Heart right ventricle (tissue), 16 donors: ENCODE measurements around the gene MICAL3. TPM values are rescaled to one million over a fixed set of nuclear protein-coding genes. Genes with fewer than 3 reads are reported as not detected.

ENCODE experiments used
- ATAC-seq, 8 donors: fragments of 200-7000 bp; cut with Tn5 transposase; one replicate each; pipeline ENCODE4 v1.9.1; 2020; ENCODE audit warnings: mild to moderate bottlenecking in 8 of 8, moderate library complexity in 8 of 8, moderate number of reproducible peaks in 1 of 8
- DNase-seq, 2 donors: peaks; one replicate each; pipeline ENCODE4 v3.0.0-alpha.2; 2020
- H3K27ac ChIP-seq, 10 donors: fragments of 200-600 bp; sonication (generic) in 2 of 10; one replicate each; pipeline versions ENCODE4 v1.5.0 to v1.8.0; 2020 to 2022; ENCODE audit warnings: mild to moderate bottlenecking in 3 of 10
- H3K27me3 ChIP-seq, 7 donors: fragments of 200-600 bp; one replicate each; pipeline ENCODE4 v1.8.0; 2021 to 2022; ENCODE audit warnings: mild to moderate bottlenecking in 2 of 7
- H3K36me3 ChIP-seq, 9 donors: fragments of 200-600 bp; sonication (generic) in 1 of 9; one replicate each; pipeline versions ENCODE4 v1.5.0 to v1.8.0; 2020 to 2022; ENCODE audit warnings: mild to moderate bottlenecking in 2 of 9
- H3K4me1 ChIP-seq, 9 donors: fragments of 200-600 bp; sonication (generic) in 1 of 9; one replicate each; pipeline versions ENCODE4 v1.5.0 to v1.8.0; 2020 to 2022; ENCODE audit warnings: mild to moderate bottlenecking in 4 of 9
- H3K4me3 ChIP-seq, 10 donors: fragments of 200-600 bp; sonication (generic) in 2 of 10; one replicate each; pipeline versions ENCODE4 v1.5.0 to v1.8.0; 2020 to 2022; ENCODE audit warnings: mild to moderate bottlenecking in 7 of 10, moderate library complexity in 2 of 10
- H3K9me3 ChIP-seq, 11 donors: fragments of 200-600 bp in 10 of 11; sonication (generic) in 2 of 11; one replicate each; pipeline versions ENCODE4 v1.5.0 to v1.8.0; 2013 to 2022; ENCODE audit warnings: mild to moderate bottlenecking in 2 of 11, control low read depth in 1 of 11, moderate library complexity in 1 of 11
- CTCF ChIP-seq, 9 donors: fragments of 200-600 bp; sonication (generic) in 2 of 9; IDR thresholded peaks; one replicate each; pipeline versions ENCODE4 v1.5.0 to v1.8.0; 2021 to 2022; ENCODE audit warnings: antibody characterized with exemption in 9 of 9, mild to moderate bottlenecking in 5 of 9, moderate library complexity in 1 of 9
- WGBS, 2 donors: extraction: QIAGEN DNeasy Blood & Tissue Kit; methylation state at CpG; one replicate each; pipeline ENCODE4 v1.1.7; 2013; ENCODE audit warnings: inconsistent platforms in 1 of 2; 5-methylcytosine and 5-hydroxymethylcytosine counted together
- intact Hi-C, 10 donors: fragments of 100-400 bp; cut with DNase I; formaldehyde crosslinking; loops; one replicate each; pipeline versions ENCODE4 v1.11.1 to v1.14.2; 2022
- polyA plus RNA-seq, 2 donors: library from polyadenylated mRNA; stranded (reverse); fragments of 200-250 nt; gene quantifications; one replicate each; pipeline ENCODE4 v1.2.3, GENCODE V29; 2013
- total RNA-seq, 10 donors: library from RNA; stranded (reverse); fragmentation: NEBNext Ultra II Directional in 3 of 10; extraction: Animal tissue kit (Norgen Biotek cat#: 25700) in 3 of 10; gene quantifications; one replicate each; pipeline versions ENCODE4 v1.2.1 to v1.2.4, GENCODE V29; 2021 to 2023
- donor health status: Arrhythmogenic right ventricular cardiomyopathy.
- donor health status: ischemic (EF 13 %, LVEDD 7.1; RV severe dilation, severe dysfunction).
- donor health status: healthy with polysubstance abuse.
- donor health status: DM: no; HTN: yes; CAD: no.
- donor health status: DM: no; HTN: no; CAD: no.
- donor health status: ischemic (EF 25% LVEDD 6.9; RV normal size, moderate dysfunction).
- donor health status: ischemic (EF 25% LVEDD 5.7; RV mildly dilated, moderate dysfunction).
- donor health status: healthy.
- donor health status: DM: yes; HTN: yes; CAD: no.
- donor health status: Ischemic cardiomyopathy.
- donor health status: ischemic (EF 35%, LVEDD 5.7; RV mildly dilated, moderate dysfunction).
- donor health status: nonischemic (EF 11% LVEDD 7.7; RV severe dilation, severe dysfunction).
- donor health status: DM: yes; HTN: yes; CAD: no.
- donor health status: PGD.
- donor health status: ischemic (EF 29% LVEDD 5.4; RV normal size, mild dysfunction).
- donor health status: nonischemic (EF 23%, LVEDD 6.1; RV moderate dilation, normal function).

The MICAL3 gene
- total and polyA plus RNA-seq, 12 donors, result 13.2 to 137 (median 109) TPM

- ATAC-seq (no peak), DNase-seq (no peak)
- Histone ChIP-seq H3K9me3 (no peaks in the 10 kb centered on the region), H3K4me1 (peaks cover 0 to 54% (median 25%) of the 10 kb centered on the region in 9 donors), H3K36me3 (no peaks in the 10 kb centered on the region), H3K27me3 (no peaks in the 10 kb centered on the region), H3K4me3 (no peak overlapping the region), H3K27ac (peak overlapping the region in 1 of 10 donors; percentile 39)
- 60 to 64% methylated on average over 7 of the region's 7 CpGs for WGBS, 2 donors
- intact Hi-C loops, result no loop called here
- TF ChIP-seq CTCF (IDR thresholded peaks at IDR 0.05), result no peak
Measured at GRCh38 chr22:17958166-17958565, 66.2 kb downstream of the MICAL3 start.

GRCh38 chr22:17957693-17958092 lies 66.7 kb downstream of the MICAL3 start:
- Histone ChIP-seq H3K9me3 (no peaks in the 10 kb centered on the region), H3K4me3 (no peak overlapping the region), H3K27ac (peak overlapping the region in 1 of 10 donors; percentile 39), H3K4me1 (peaks cover 0 to 54% (median 25%) of the 10 kb centered on the region in 9 donors), H3K36me3 (no peaks in the 10 kb centered on the region), H3K27me3 (no peaks in the 10 kb centered on the region)
- ATAC-seq, result no peak
- TF ChIP-seq CTCF (IDR thresholded peaks at IDR 0.05), result no peak
- intact Hi-C loops, result no loop called here
- DNase-seq, result no peak
- 67 to 70% methylated on average over 6 of the region's 6 CpGs for WGBS, 2 donors

GRCh38 chr22:17957204-17957603 lies 67.2 kb downstream of the MICAL3 start:
- no peaks in the 10 kb centered on the region for H3K36me3 ChIP-seq
- WGBS, 2 donors, result 73 to 87% methylated on average over 7 of the region's 7 CpGs
- peaks cover 0 to 56% (median 28%) of the 10 kb centered on the region in 9 donors for H3K4me1 ChIP-seq
- TF ChIP-seq CTCF (IDR thresholded peaks at IDR 0.05), result no peak
- no peak overlapping the region for H3K4me3 ChIP-seq
- H3K27ac ChIP-seq, result peak overlapping the region in 1 of 10 donors; percentile 39
- intact Hi-C loops, result no loop called here
- ATAC-seq, result no peak
- no peak for DNase-seq
- no peaks in the 10 kb centered on the region for H3K9me3 ChIP-seq
- H3K27me3 ChIP-seq, result no peaks in the 10 kb centered on the region

GRCh38 chr22:17956630-17957029 lies 67.7 kb downstream of the MICAL3 start:
- WGBS, 2 donors, result 87 to 98% methylated on average over 9 of the region's 9 CpGs
- Histone ChIP-seq H3K27me3 (no peaks in the 10 kb centered on the region), H3K4me1 (peaks cover 0 to 53% (median 28%) of the 10 kb centered on the region in 9 donors)

More at GRCh38 chr22:17956630-17957029, 67.7 kb downstream of the MICAL3 start:
- Histone ChIP-seq H3K9me3 (no peaks in the 10 kb centered on the region), H3K36me3 (no peaks in the 10 kb centered on the region), H3K27ac (no peak overlapping the region), H3K4me3 (no peak overlapping the region)
- DNase-seq (no peak), ATAC-seq (no peak)
- no peak for TF ChIP-seq CTCF (IDR thresholded peaks at IDR 0.05)
- intact Hi-C loops, result no loop called here
